GM19438 (cell line): ENCODE data around the gene FAM114A1.
"Not testable (repeated sequence)": the region's sequence is repeated elsewhere in the genome, so short reads cannot be mapped to it uniquely, and the experiment has no call there.

Experiments
- ATAC-seq: cut with Tn5 transposase; IDR thresholded peaks from one replicate; pipeline ENCODE4 v1.9.1; 2021; ENCODE audit warnings: low read depth; ENCODE audit not compliant: unreplicated experiment

Gene FAM114A1

GRCh38 chr4:38898245-38898644, 30.6 kb downstream of the FAM114A1 start:
- no peak for ATAC-seq

GRCh38 chr4:38902221-38902620, 34.6 kb downstream of the FAM114A1 start:
- ATAC-seq: no peak

GRCh38 chr4:38902695-38903094, 35.1 kb downstream of the FAM114A1 start:
- no peak for ATAC-seq

GRCh38 chr4:38904090-38904666, 36.6 kb downstream of the FAM114A1 start:
- ATAC-seq: no peak

GRCh38 chr4:38904682-38905081, 37.1 kb downstream of the FAM114A1 start:
- ATAC-seq: no peak

GRCh38 chr4:38905652-38906385, 38.2 kb downstream of the FAM114A1 start:
- no peak for ATAC-seq

- ATAC-seq: no peak
Measured at GRCh38 chr4:38907696-38908270, 40.2 kb downstream of the FAM114A1 start.

- ATAC-seq: no peak
Measured at GRCh38 chr4:38909015-38909414, 41.4 kb downstream of the FAM114A1 start.

GRCh38 chr4:38911257-38911656, 43.7 kb downstream of the FAM114A1 start:
- ATAC-seq: no peak

- ATAC-seq: peak; percentile 59
Measured at GRCh38 chr4:38914854-38915253, 47.2 kb downstream of the FAM114A1 start.

- not testable (repeated sequence) for ATAC-seq
Measured at GRCh38 chr4:38916267-38916666, 48.7 kb downstream of the FAM114A1 start.

GRCh38 chr4:38917481-38918025, 49.9 kb downstream of the FAM114A1 start:
- ATAC-seq: no peak

GRCh38 chr4:38919494-38919893, 51.9 kb downstream of the FAM114A1 start:
- ATAC-seq: no peak

- ATAC-seq: no peak
Measured at GRCh38 chr4:38920186-38920585, 52.6 kb downstream of the FAM114A1 start.

GRCh38 chr4:38920677-38921076, 53.1 kb downstream of the FAM114A1 start:
- ATAC-seq: no peak

- no peak for ATAC-seq
Measured at GRCh38 chr4:38921151-38921550, 53.5 kb downstream of the FAM114A1 start.

- ATAC-seq: no peak
Measured at GRCh38 chr4:38923746-38924145, 56.1 kb downstream of the FAM114A1 start.

- ATAC-seq: no peak
Measured at GRCh38 chr4:38924353-38924752, 56.7 kb downstream of the FAM114A1 start.

- ATAC-seq: no peak
Measured at GRCh38 chr4:38925492-38926413, 58.1 kb downstream of the FAM114A1 start.

GRCh38 chr4:38926896-38927295, 59.3 kb downstream of the FAM114A1 start:
- no peak for ATAC-seq

- ATAC-seq: no peak
Measured at GRCh38 chr4:38928568-38928967, 61.0 kb downstream of the FAM114A1 start.
